Esophagus muscularis mucosa (tissue), 3 donors: ENCODE results near the gene GNAS-AS1.

ENCODE experiments used
- POLR2A ChIP-seq: fragments of 450-650 bp; IDR thresholded peaks from one replicate; pipeline ENCODE4 v1.6.1; 2017; ENCODE audit warnings: antibody characterized with exemption, moderate library complexity, mild to moderate bottlenecking, low read depth
- TF ChIP-seq, protein P1 (sequence below), 3 experiments: fragments of 200-600 bp in 2 of 3; fragments of 450-650 bp in 1 of 3; sonication (generic) in 2 of 3; IDR thresholded peaks; one replicate each; pipeline ENCODE4 v1.5.1; 2017 to 2019; ENCODE audit warnings: antibody characterized with exemption in 3 of 3, mild to moderate bottlenecking in 2 of 3, moderate library complexity in 1 of 3

DNA sequence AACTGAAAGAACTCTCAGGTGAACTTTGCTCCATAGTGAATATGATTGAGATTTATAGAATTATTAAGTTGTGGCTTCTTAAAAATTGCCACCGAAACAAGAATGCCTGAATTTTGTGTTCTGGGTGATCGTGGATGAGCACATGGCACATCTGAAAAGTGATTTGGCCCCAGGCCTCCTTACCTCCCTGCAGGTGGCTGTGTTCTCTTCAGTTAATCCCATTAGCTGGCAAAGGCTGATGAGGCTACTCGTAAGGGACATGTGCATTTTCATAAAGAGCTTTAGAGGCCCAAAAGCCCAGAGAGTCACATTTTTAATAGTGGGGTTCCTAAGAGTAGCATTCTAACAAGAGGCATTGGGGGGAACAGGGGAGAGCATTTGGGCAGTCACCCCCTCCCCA is 24.4 kb upstream of the GNAS-AS1 start:
- TF ChIP-seq, protein P1, sequence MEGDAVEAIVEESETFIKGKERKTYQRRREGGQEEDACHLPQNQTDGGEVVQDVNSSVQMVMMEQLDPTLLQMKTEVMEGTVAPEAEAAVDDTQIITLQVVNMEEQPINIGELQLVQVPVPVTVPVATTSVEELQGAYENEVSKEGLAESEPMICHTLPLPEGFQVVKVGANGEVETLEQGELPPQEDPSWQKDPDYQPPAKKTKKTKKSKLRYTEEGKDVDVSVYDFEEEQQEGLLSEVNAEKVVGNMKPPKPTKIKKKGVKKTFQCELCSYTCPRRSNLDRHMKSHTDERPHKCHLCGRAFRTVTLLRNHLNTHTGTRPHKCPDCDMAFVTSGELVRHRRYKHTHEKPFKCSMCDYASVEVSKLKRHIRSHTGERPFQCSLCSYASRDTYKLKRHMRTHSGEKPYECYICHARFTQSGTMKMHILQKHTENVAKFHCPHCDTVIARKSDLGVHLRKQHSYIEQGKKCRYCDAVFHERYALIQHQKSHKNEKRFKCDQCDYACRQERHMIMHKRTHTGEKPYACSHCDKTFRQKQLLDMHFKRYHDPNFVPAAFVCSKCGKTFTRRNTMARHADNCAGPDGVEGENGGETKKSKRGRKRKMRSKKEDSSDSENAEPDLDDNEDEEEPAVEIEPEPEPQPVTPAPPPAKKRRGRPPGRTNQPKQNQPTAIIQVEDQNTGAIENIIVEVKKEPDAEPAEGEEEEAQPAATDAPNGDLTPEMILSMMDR (IDR thresholded peaks at IDR 0.05), result no peak
- no peak for TF ChIP-seq POLR2A
